Right renal cortex interstitium (tissue), 3 donors: ENCODE results near the gene INPP5B. TPM values are rescaled to one million over a fixed set of nuclear protein-coding genes. Genes with fewer than 3 reads are reported as not detected.

ENCODE experiments used
- polyA plus RNA-seq, 3 donors: library from polyadenylated mRNA; unstranded; fragments of 120-200 nt; gene quantifications; one replicate each; pipeline ENCODE4 v1.2.1, GENCODE V29; 2013; ENCODE audit not compliant: insufficient read length in 3 of 3

INPP5B gene
- polyA plus RNA-seq, 3 donors, result 17.0 to 18.9 (median 17.8) TPM

Other genes with a start within 250 kb of the INPP5B start
- under 1 TPM; 0.06 to 0.11 (median 0.08) TPM for gene EPHA10, start 181.9 kb downstream of the INPP5B start, polyA plus RNA-seq
- 1 to 10 TPM; 3.7 to 4.9 (median 4.7) TPM for gene MANEAL, start 153.2 kb downstream of the INPP5B start, polyA plus RNA-seq
- 10 to 100 TPM; 18.0 to 25.1 (median 21.3) TPM for gene C1orf122, start 139.3 kb downstream of the INPP5B start, polyA plus RNA-seq
- 10 to 100 TPM; 13.1 to 14.0 (median 13.4) TPM for gene YRDC, start 138.8 kb downstream of the INPP5B start, polyA plus RNA-seq
- 1 to 10 TPM; 8.5 to 9.7 (median 8.8) TPM for gene MTF1, start 87.5 kb downstream of the INPP5B start, polyA plus RNA-seq
- gene SF3A3, start 43.0 kb upstream of the INPP5B start, polyA plus RNA-seq, result 100 to 1,000 TPM; 108 to 122 (median 117) TPM
- gene FHL3, start 58.5 kb upstream of the INPP5B start, polyA plus RNA-seq, result 10 to 100 TPM; 15.7 to 17.3 (median 16.7) TPM
- gene UTP11, start 65.7 kb upstream of the INPP5B start, polyA plus RNA-seq, result 10 to 100 TPM; 41.7 to 45.8 (median 45.7) TPM
- gene POU3F1, start 99.7 kb upstream of the INPP5B start, polyA plus RNA-seq, result under 1 TPM; 0.54 to 0.76 (median 0.65) TPM